Urinary bladder (tissue), 4 donors: ENCODE results near the gene RHCE. TPM values are rescaled to one million over a fixed set of nuclear protein-coding genes. Genes with fewer than 3 reads are reported as not detected.
"Not testable (repeated sequence)": the region's sequence is repeated elsewhere in the genome, so short reads cannot be mapped to it uniquely, and the experiment has no call there.

Source experiments
- DNase-seq: peaks from one replicate; pipeline ENCODE4 v3.0.0-alpha.2; 2015; ENCODE audit errors: extremely low spot score
- H3K27ac ChIP-seq: one replicate; pipeline ENCODE4 v1.5.1; 2013; ENCODE audit warnings: low read depth, mild to moderate bottlenecking, moderate library complexity
- H3K36me3 ChIP-seq: one replicate; pipeline ENCODE4 v1.6.1; 2013; ENCODE audit warnings: mild to moderate bottlenecking, moderate library complexity; ENCODE audit not compliant: insufficient read depth
- H3K4me1 ChIP-seq: one replicate; pipeline ENCODE4 v1.6.1; 2013; ENCODE audit warnings: mild to moderate bottlenecking, moderate library complexity; ENCODE audit not compliant: insufficient read depth
- H3K4me3 ChIP-seq: one replicate; pipeline ENCODE4 v1.5.1; 2013; ENCODE audit warnings: low read depth, low read length
- WGBS: extraction: QIAGEN DNeasy Blood & Tissue Kit; methylation state at CpG from one replicate; pipeline ENCODE4 v1.1.7; 2013; 5-methylcytosine and 5-hydroxymethylcytosine counted together
- polyA plus RNA-seq: library from polyadenylated mRNA; stranded (reverse); fragments of 200-250 nt; gene quantifications from one replicate; pipeline ENCODE4 v1.2.3, GENCODE V29; 2013
- total RNA-seq: library from RNA; depleted of rRNA; stranded (reverse); fragments of >200 nt; gene quantifications from one replicate; pipeline ENCODE4 v1.2.3, GENCODE V29; 2014
- donor health status: healthy with polysubstance abuse.
- donor health status: healthy.

The RHCE gene
- total RNA-seq (0.85 TPM), polyA plus RNA-seq (0.19 TPM)

DNA sequence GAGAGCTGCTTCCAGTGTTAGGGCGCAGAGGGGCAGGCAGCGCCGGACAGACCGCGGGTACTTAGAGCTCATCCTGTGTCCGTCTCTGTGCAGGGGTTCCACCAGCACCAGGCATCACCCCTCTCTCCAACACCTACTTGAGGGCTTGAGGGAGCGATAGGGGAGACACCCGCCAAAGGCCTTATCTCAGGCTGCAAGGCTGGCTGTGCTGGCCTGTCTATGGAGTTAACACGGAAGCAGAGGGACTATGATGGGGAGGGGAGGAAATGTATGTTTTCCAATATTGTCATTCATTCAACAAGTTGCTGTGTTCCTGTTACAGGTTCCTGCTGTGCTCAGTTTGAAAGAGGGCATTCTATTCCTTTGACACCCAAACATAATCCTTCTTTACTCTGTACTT, at the start of gene RHCE:
Gene RHCE (minus strand): TSS at position 111 of the 400 bp plus-strand sequence. CDS start 39 bp downstream, at position 72.
- H3K4me1 ChIP-seq, DNase-seq, H3K27ac ChIP-seq, H3K4me3 ChIP-seq, H3K36me3 ChIP-seq: not testable (repeated sequence)
- 88% methylated on average over 9 of the region's 9 CpGs for WGBS

- WGBS = 83% methylated on average over 2 of the region's 2 CpGs
- Histone ChIP-seq H3K4me3 (no peak overlapping the region), H3K4me1 (peaks cover 1% of the 10 kb centered on the region), H3K27ac (no peak overlapping the region), H3K36me3 (no peaks in the 10 kb centered on the region)
- DNase-seq = no peak
These were observed 48.6 kb upstream of the RHCE start for GRCh38 chr1:25469177-25469576.

- Histone ChIP-seq H3K4me1 (peaks cover 1% of the 10 kb centered on the region), H3K4me3 (no peak overlapping the region), H3K27ac (no peak overlapping the region), H3K36me3 (no peaks in the 10 kb centered on the region)
- no peak for DNase-seq
These were observed 47.4 kb upstream of the RHCE start for GRCh38 chr1:25468033-25468432.

DNA sequence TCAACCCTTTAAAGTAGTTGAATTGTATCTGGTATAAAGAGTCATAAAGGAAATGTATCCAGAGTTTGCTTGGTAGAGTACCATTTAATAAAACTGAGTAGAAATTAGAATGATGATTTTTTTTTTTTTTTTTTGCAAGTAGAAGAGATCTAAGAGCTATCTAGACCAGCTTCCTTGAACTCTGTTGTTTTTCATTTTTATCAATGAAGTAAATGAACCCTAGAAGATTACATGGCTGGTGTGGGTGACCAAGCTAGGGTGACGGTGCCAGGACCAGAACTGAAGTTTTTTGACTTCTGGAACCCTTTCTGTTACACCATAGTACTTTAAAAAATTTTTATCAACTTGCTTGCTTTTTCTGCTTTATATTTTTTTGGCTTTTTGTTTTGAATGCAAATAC, 47.0 kb upstream of the RHCE start:
- peaks cover 1% of the 10 kb centered on the region for H3K4me1 ChIP-seq
- no peak overlapping the region for H3K4me3 ChIP-seq
- DNase-seq = no peak
- H3K36me3 ChIP-seq = no peaks in the 10 kb centered on the region
- H3K27ac ChIP-seq = no peak overlapping the region
- WGBS = 56% methylated on average over 1 of the region's 1 CpG

DNA sequence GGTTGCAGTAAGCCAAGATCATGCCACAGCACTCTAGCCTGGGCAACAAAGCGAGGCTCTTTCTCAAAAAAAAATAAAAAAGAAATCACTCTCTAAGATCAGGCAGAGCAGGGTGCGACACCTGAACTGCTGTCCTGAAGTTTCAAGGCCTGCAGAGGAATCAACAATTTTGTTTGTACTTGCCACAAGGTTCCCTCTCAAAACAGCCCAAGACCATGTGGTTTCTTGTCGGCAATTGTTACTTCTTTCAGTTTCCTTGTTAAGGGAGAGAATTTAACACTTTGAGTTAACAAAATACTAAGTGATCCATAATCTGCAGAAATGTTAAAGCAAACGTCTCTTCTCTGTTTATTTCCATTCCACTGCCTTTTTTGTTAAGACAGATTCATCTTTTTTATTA, 46.6 kb upstream of the RHCE start:
- 50% methylated on average over 4 of the region's 4 CpGs for WGBS
- no peaks in the 10 kb centered on the region for H3K36me3 ChIP-seq
- DNase-seq = no peak
- H3K4me3 ChIP-seq = no peak overlapping the region
- no peak overlapping the region for H3K27ac ChIP-seq
- H3K4me1 ChIP-seq = peaks cover 1% of the 10 kb centered on the region

GRCh38 chr1:25462732-25463131, 42.1 kb upstream of the RHCE start:
- Histone ChIP-seq H3K27ac (no peak overlapping the region), H3K36me3 (peaks cover 2% of the 10 kb centered on the region), H3K4me1 (no peaks in the 10 kb centered on the region), H3K4me3 (no peak overlapping the region)
- WGBS = 33% methylated on average over 5 of the region's 5 CpGs
- DNase-seq = no peak

- H3K4me1 ChIP-seq = no peaks in the 10 kb centered on the region
- no peak overlapping the region for H3K27ac ChIP-seq
- no peak overlapping the region for H3K4me3 ChIP-seq
- 70% methylated on average over 2 of the region's 2 CpGs for WGBS
- DNase-seq = no peak
- peaks cover 2% of the 10 kb centered on the region for H3K36me3 ChIP-seq
These were observed 41.2 kb upstream of the RHCE start for GRCh38 chr1:25461849-25462248.

DNA sequence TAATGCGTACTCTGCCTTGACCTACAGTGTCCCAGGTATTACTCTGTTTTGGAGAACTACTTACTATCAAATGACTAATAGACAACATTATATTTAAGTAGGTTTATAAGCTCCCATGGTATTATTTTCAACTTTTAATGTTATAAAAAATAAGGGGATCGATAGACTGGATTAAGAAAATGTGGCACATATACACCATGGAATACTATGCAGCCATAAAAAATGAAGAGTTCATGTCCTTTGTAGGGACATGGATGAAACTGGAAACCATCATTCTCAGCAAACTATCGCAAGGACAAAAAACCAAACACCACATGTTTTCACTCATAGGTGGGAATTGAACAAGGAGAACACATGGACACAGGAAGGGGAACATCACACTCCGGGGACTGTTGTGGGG, 40.2 kb upstream of the RHCE start:
- H3K4me3 ChIP-seq, H3K27ac ChIP-seq, H3K36me3 ChIP-seq, DNase-seq, H3K4me1 ChIP-seq: not testable (repeated sequence)
- WGBS = 83% methylated on average over 4 of the region's 4 CpGs

DNA sequence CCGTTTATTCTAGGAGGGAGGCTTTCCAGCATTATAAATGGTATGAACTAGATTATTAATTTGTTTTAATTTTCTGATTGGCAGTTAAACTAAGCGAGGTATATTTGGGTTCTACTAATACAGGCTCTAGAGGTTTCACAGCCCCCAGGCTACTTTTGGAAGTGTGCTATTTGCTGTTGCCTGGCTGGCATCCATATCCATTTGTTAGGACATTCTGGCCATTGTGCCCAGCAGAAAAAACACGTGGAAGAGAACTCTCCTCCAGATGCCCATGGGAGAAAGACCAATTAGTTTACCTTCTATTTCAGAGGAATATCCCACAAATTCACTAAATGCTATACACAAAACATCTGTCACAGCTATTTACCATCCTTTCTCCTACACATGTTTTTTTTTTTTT, 39.4 kb upstream of the RHCE start:
- H3K4me1 ChIP-seq = no peaks in the 10 kb centered on the region
- H3K4me3 ChIP-seq = no peak overlapping the region
- WGBS = 75% methylated on average over 3 of the region's 3 CpGs
- peaks cover 2% of the 10 kb centered on the region for H3K36me3 ChIP-seq
- no peak for DNase-seq
- H3K27ac ChIP-seq = no peak overlapping the region

GRCh38 chr1:25458541-25459298, 38.1 kb upstream of the RHCE start:
- no peak overlapping the region for H3K4me3 ChIP-seq

DNA sequence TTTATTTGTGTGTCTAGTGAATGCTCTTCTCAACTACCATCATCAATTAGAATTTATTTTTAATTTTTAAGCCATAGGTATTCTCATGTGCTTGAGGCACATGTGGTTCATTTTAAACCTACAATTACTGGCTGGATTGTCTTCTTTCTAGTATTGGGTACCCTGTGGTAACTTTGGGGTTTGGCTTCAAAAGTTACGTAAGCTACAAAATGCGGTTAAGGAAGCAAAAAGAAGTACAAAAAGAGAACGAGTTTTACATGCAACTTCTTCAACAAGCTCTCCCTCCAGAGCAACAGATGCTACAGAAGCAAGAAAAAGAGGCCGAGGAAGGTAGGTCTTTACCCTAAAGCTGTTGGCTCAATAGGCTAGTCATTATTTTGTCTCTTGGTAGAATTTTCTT, 35.9 kb upstream of the RHCE start:
- H3K36me3 ChIP-seq = peaks cover 3% of the 10 kb centered on the region
- H3K4me3 ChIP-seq = no peak overlapping the region
- H3K4me1 ChIP-seq = no peaks in the 10 kb centered on the region
- WGBS = 89% methylated on average over 4 of the region's 4 CpGs
- DNase-seq = no peak
- no peak overlapping the region for H3K27ac ChIP-seq

More at GRCh38 chr1:25458541-25459298, 38.1 kb upstream of the RHCE start:
- DNase-seq = no peak
- Histone ChIP-seq H3K27ac (no peak overlapping the region), H3K4me1 (no peaks in the 10 kb centered on the region), H3K36me3 (peaks cover 3% of the 10 kb centered on the region)
- WGBS = 76% methylated on average over 7 of the region's 7 CpGs

GRCh38 chr1:25451908-25452307, 31.3 kb upstream of the RHCE start:
- H3K36me3 ChIP-seq = peaks cover 4% of the 10 kb centered on the region

GRCh38 chr1:25450891-25451290, 30.3 kb upstream of the RHCE start:
- peaks cover 6% of the 10 kb centered on the region for H3K36me3 ChIP-seq
- no peak overlapping the region for H3K27ac ChIP-seq
- no peak for DNase-seq
- no peak overlapping the region for H3K4me3 ChIP-seq
- 94% methylated on average over 2 of the region's 2 CpGs for WGBS
- H3K4me1 ChIP-seq = no peaks in the 10 kb centered on the region

More at GRCh38 chr1:25451908-25452307, 31.3 kb upstream of the RHCE start:
- no peak for DNase-seq
- H3K4me1 ChIP-seq = no peaks in the 10 kb centered on the region
- WGBS = 93% methylated on average over 3 of the region's 3 CpGs
- no peak overlapping the region for H3K4me3 ChIP-seq
- no peak overlapping the region for H3K27ac ChIP-seq

GRCh38 chr1:25447547-25447946, 26.9 kb upstream of the RHCE start:
- H3K27ac ChIP-seq = no peak overlapping the region
- DNase-seq = no peak
- H3K4me1 ChIP-seq = no peaks in the 10 kb centered on the region
- no peak overlapping the region for H3K4me3 ChIP-seq
- H3K36me3 ChIP-seq = peaks cover 5% of the 10 kb centered on the region
